HG03025 (cell line): ENCODE data around the gene OR6C6.
"Not testable (repeated sequence)": the region's sequence is repeated elsewhere in the genome, so short reads cannot be mapped to it uniquely, and the experiment has no call there.

Experiments
- ATAC-seq: cut with Tn5 transposase; IDR thresholded peaks from one replicate; pipeline ENCODE4 v1.9.1; 2021; ENCODE audit warnings: mild to moderate bottlenecking, moderate library complexity; ENCODE audit not compliant: unreplicated experiment, low FRiP score

The OR6C6 gene

GRCh38 chr12:55296469-55296868 lies at the start of gene OR6C6:
Gene OR6C6, minus strand, starts transcription at chr12:55296569. Its CDS starts 1,337 bp downstream, at chr12:55295232.
- no peak for ATAC-seq

GRCh38 chr12:55336002-55336401 lies 39.6 kb upstream of the OR6C6 start:
- no peak for ATAC-seq

- no peak for ATAC-seq
These were observed 34.1 kb upstream of the OR6C6 start, which contains the start of gene OR6C3 for GRCh38 chr12:55330446-55330845. Gene OR6C3, plus strand, starts transcription at chr12:55330746. Its CDS starts 955 bp downstream, at chr12:55331701.

GRCh38 chr12:55325801-55326200 lies 29.4 kb upstream of the OR6C6 start:
- not testable (repeated sequence) for ATAC-seq

GRCh38 chr12:55320201-55320600 lies 23.8 kb upstream of the OR6C6 start:
- no peak for ATAC-seq

GRCh38 chr12:55314043-55314442 lies 17.7 kb upstream of the OR6C6 start, which contains the start of gene OR6C1:
Gene OR6C1, plus strand, starts transcription at chr12:55314343. Its CDS starts 6,257 bp downstream, at chr12:55320600.
- no peak for ATAC-seq

GRCh38 chr12:55289999-55290398 lies 6.4 kb downstream of the OR6C6 start:
- ATAC-seq = no peak

GRCh38 chr12:55280991-55281390 lies 15.4 kb downstream of the OR6C6 start:
- no peak for ATAC-seq

GRCh38 chr12:55258303-55258702 lies 38.1 kb downstream of the OR6C6 start:
- ATAC-seq = no peak

- no peak for ATAC-seq
These were observed 39.5 kb downstream of the OR6C6 start for GRCh38 chr12:55256831-55257230.

GRCh38 chr12:55253281-55253680 lies 43.1 kb downstream of the OR6C6 start:
- ATAC-seq = no peak

GRCh38 chr12:55250944-55251343 lies 45.4 kb downstream of the OR6C6 start:
- ATAC-seq = no peak

GRCh38 chr12:55246159-55246558 lies 50.2 kb downstream of the OR6C6 start:
- ATAC-seq = no peak

GRCh38 chr12:55244309-55244708 lies 52.1 kb downstream of the OR6C6 start, which contains the start of gene OR6C74:
Gene OR6C74, plus strand, starts transcription at chr12:55244609. Its CDS starts 2,679 bp downstream, at chr12:55247288.
- no peak for ATAC-seq
